SK-N-SH (cell line): ENCODE results near the gene ENO1. TPM values are rescaled to one million over a fixed set of nuclear protein-coding genes. Genes with fewer than 3 reads are reported as not detected.
A peak's percentile ranks its signal among the peaks of the same experiment; 100 is the strongest.

Source experiments
- CTCF ChIA-PET: fragments of 300-600, 350-600 bp; formaldehyde crosslinking; extraction: SDS; loops from one replicate; lab custom pipeline; 2021; lab: Yijun Ruan, JAX
- POLR2A ChIA-PET: fragments of 350-600 bp; sonication (Branson Sonifier 250); formaldehyde crosslinking; extraction: SDS; loops from one replicate; lab custom pipeline; 2020; ENCODE audit warnings: antibody characterized with exemption, inconsistent platforms; lab: Yijun Ruan, JAX
- DNase-seq: peaks from one replicate; pipeline ENCODE4 v3.0.0; 2012
- H2AFZ ChIP-seq: fragments of 200-600 bp; sonication (generic); 2 replicates; pipeline ENCODE4 v1.8.1; 2016; ENCODE audit warnings: antibody characterized with exemption, mild to moderate bottlenecking, low read depth
- H3F3A ChIP-seq: fragments of 200-600 bp; sonication (generic); replicated peaks from 2 replicates; pipeline ENCODE3; 2016; ENCODE audit warnings: antibody characterized with exemption, mild to moderate bottlenecking; ENCODE audit not compliant: insufficient read depth
- H3K27ac ChIP-seq, 2 experiments: fragments of 200-500 bp in 1 of 2; fragments of 200-600 bp in 1 of 2; sonication (Bioruptor generic) in 1 of 2; sonication (generic), shearing (Covaris generic) in 1 of 2; 2 replicates each; pipeline versions ENCODE4 v1.5.1 to v1.6.1; 2014 to 2016; ENCODE audit warnings: low read depth in 2 of 2, inconsistent platforms in 1 of 2, low read length in 1 of 2, mild to moderate bottlenecking in 1 of 2, mixed read lengths in 1 of 2
- H3K27me3 ChIP-seq: fragments of 200-600 bp; sonication (generic), shearing (Covaris generic); 2 replicates; pipeline ENCODE4 v1.6.1; 2016; ENCODE audit warnings: mixed run types; ENCODE audit not compliant: insufficient read depth
- H3K36me3 ChIP-seq, 2 experiments: fragments of 200-500 bp in 1 of 2; fragments of 200-600 bp in 1 of 2; sonication (Bioruptor generic) in 1 of 2; sonication (generic) in 1 of 2; replicated peaks in 1 of 2; 2 replicates each; pipeline versions ENCODE3 to v1.5.1; 2014 to 2016; ENCODE audit warnings: low read length in 1 of 2, mild to moderate bottlenecking in 1 of 2; ENCODE audit not compliant: insufficient read depth in 2 of 2, control insufficient read depth in 1 of 2
- H3K4me1 ChIP-seq, 2 experiments: fragments of 200-500 bp in 1 of 2; fragments of 200-600 bp in 1 of 2; sonication (Bioruptor generic) in 1 of 2; sonication (generic), shearing (Covaris generic) in 1 of 2; 2 replicates each; pipeline versions ENCODE4 v1.5.1 to v1.6.1; 2014 to 2016; ENCODE audit warnings: low read depth in 1 of 2, low read length in 1 of 2, mixed run types in 1 of 2; ENCODE audit not compliant: insufficient read depth in 2 of 2, control insufficient read depth in 1 of 2
- H3K4me2 ChIP-seq: fragments of 200-600 bp; sonication (generic), shearing (Covaris generic); 2 replicates; pipeline ENCODE4 v1.6.1; 2017; ENCODE audit warnings: mixed run types
- H3K4me3 ChIP-seq, 2 experiments: fragments of 200-500 bp in 1 of 2; fragments of 200-600 bp in 1 of 2; sonication (Bioruptor generic) in 1 of 2; sonication (generic), shearing (Covaris generic) in 1 of 2; 2 replicates each; pipeline versions ENCODE4 v1.5.1 to v1.8.1; 2014 to 2016; ENCODE audit warnings: low read depth in 2 of 2, inconsistent platforms in 1 of 2, low read length in 1 of 2, mild to moderate bottlenecking in 1 of 2, mixed read lengths in 1 of 2, moderate library complexity in 1 of 2
- H3K79me2 ChIP-seq: fragments of 200-600 bp; sonication (generic); 2 replicates; pipeline ENCODE4 v1.8.1; 2017; ENCODE audit warnings: mild to moderate bottlenecking; ENCODE audit not compliant: insufficient read depth
- H3K9ac ChIP-seq: fragments of 200-600 bp; sonication (generic); 2 replicates; pipeline ENCODE4 v1.6.1; 2017; ENCODE audit warnings: mixed run types
- H3K9me2 ChIP-seq: fragments of 200-600 bp; sonication (generic); 2 replicates; pipeline ENCODE4 v1.6.1; 2017; ENCODE audit warnings: mixed run types
- H3K9me3 ChIP-seq: fragments of 200-600 bp; sonication (generic); 2 replicates; pipeline ENCODE4 v1.6.1; 2017; ENCODE audit warnings: mixed run types, mild to moderate bottlenecking, moderate library complexity
- H4K20me1 ChIP-seq: fragments of 200-600 bp; sonication (generic); 2 replicates; pipeline ENCODE4 v1.6.1; 2017; ENCODE audit warnings: mild to moderate bottlenecking, mixed run types; ENCODE audit not compliant: insufficient read depth
- CHD2 ChIP-seq: fragments of 150-350 bp; IDR thresholded peaks from 2 replicates; pipeline ENCODE4 v1.6.1; 2018; ENCODE audit warnings: low read length; ENCODE audit not compliant: partially characterized antibody
- ELF1 ChIP-seq: IDR thresholded peaks from 2 replicates; pipeline ENCODE4 v1.4.0; 2012
- EP300 ChIP-seq, 2 experiments: IDR thresholded peaks; 2 replicates each; pipeline versions ENCODE4 v1.4.0 to v1.6.1; 2012; ENCODE audit warnings: borderline replicate concordance in 1 of 2, low read depth in 1 of 2, low read length in 1 of 2
- EZH2phosphoT487 ChIP-seq: fragments of 200-600 bp; sonication (generic); IDR thresholded peaks from 2 replicates; pipeline ENCODE4 v1.6.1; 2017; ENCODE audit warnings: low read depth, mixed run types, mild to moderate bottlenecking, antibody characterized with exemption, moderate library complexity, borderline replicate concordance
- FOSL2 ChIP-seq: IDR thresholded peaks from 2 replicates; pipeline ENCODE4 v1.4.0; 2012; ENCODE audit warnings: low read depth, mild to moderate bottlenecking, moderate library complexity, borderline replicate concordance
- FOXJ3 ChIP-seq: sonication (generic); formaldehyde crosslinking; IDR thresholded peaks from 2 replicates; pipeline ENCODE4 v1.5.1; 2020; ENCODE audit warnings: mild to moderate bottlenecking, missing genetic modification reagents
- GABPA ChIP-seq: IDR thresholded peaks from 2 replicates; pipeline ENCODE4 v1.4.0; 2012; ENCODE audit warnings: low read depth, mild to moderate bottlenecking
- GATA2 ChIP-seq: sonication (generic); formaldehyde crosslinking; IDR thresholded peaks from 2 replicates; pipeline ENCODE4 v1.5.0; 2020; ENCODE audit warnings: mild to moderate bottlenecking, missing genetic modification reagents
- JUND ChIP-seq: IDR thresholded peaks from 2 replicates; pipeline ENCODE4 v1.4.0; 2012
- MAX ChIP-seq: IDR thresholded peaks from 2 replicates; pipeline ENCODE4 v1.4.0; 2012; ENCODE audit warnings: low read depth
- MEF2A ChIP-seq: IDR thresholded peaks from 2 replicates; pipeline ENCODE4 v1.4.0; 2012; ENCODE audit warnings: low read depth, borderline replicate concordance
- NFIC ChIP-seq: IDR thresholded peaks from 2 replicates; pipeline ENCODE4 v1.4.0; 2012; ENCODE audit warnings: borderline replicate concordance
- NRF1 ChIP-seq: IDR thresholded peaks from 2 replicates; pipeline ENCODE4 v1.6.1; 2012; ENCODE audit warnings: low read depth, mild to moderate bottlenecking, low read length
- PBX3 ChIP-seq: IDR thresholded peaks from 2 replicates; pipeline ENCODE4; 2012
- POLR2AphosphoS5 ChIP-seq: IDR thresholded peaks from 2 replicates; pipeline ENCODE4 v1.6.1; 2012; ENCODE audit warnings: low read depth, low read length
- RAD21 ChIP-seq: IDR thresholded peaks from 2 replicates; pipeline ENCODE4 v1.6.1; 2012; ENCODE audit warnings: mild to moderate bottlenecking, low read length
- RCOR1 ChIP-seq: fragments of 150-350 bp; IDR thresholded peaks from 2 replicates; pipeline ENCODE4 v1.6.1; 2017; ENCODE audit warnings: antibody characterized with exemption, low read length
- RXRA ChIP-seq: IDR thresholded peaks from 2 replicates; pipeline ENCODE4 v1.4.0; 2012; ENCODE audit warnings: low read depth, mild to moderate bottlenecking, borderline replicate concordance
- SIN3A ChIP-seq: IDR thresholded peaks from 2 replicates; pipeline ENCODE4 v1.6.1; 2012; ENCODE audit warnings: low read depth, mild to moderate bottlenecking, low read length, moderate library complexity, borderline replicate concordance
- TAF1 ChIP-seq: IDR thresholded peaks from 2 replicates; pipeline ENCODE4 v1.6.1; 2012; ENCODE audit warnings: low read depth, mild to moderate bottlenecking, low read length, moderate library complexity, borderline replicate concordance
- YY1 ChIP-seq: IDR thresholded peaks from 2 replicates; pipeline ENCODE4 v1.4.0; 2012; ENCODE audit warnings: low read depth, mild to moderate bottlenecking
- WGBS: methylation state at CpG from one replicate; pipeline ENCODE4 v1.1.6; 2017; ENCODE audit warnings: low lambda C conversion rate; 5-methylcytosine and 5-hydroxymethylcytosine counted together
- polyA plus RNA-seq, 3 experiments: library from polyadenylated mRNA; depleted of rRNA; stranded (reverse); fragments of >200 nt; gene quantifications; 2 replicates each; pipeline ENCODE4 v1.2.3, GENCODE V29; 2012
- TF ChIP-seq, protein P1 (sequence below): IDR thresholded peaks from 2 replicates; pipeline ENCODE4 v1.4.0; 2012; ENCODE audit warnings: low read depth, borderline replicate concordance

The ENO1 gene
- polyA plus RNA-seq, 1 of the 3 experiments (the other 2 are of a cell fraction) = 1,599 TPM

DNA sequence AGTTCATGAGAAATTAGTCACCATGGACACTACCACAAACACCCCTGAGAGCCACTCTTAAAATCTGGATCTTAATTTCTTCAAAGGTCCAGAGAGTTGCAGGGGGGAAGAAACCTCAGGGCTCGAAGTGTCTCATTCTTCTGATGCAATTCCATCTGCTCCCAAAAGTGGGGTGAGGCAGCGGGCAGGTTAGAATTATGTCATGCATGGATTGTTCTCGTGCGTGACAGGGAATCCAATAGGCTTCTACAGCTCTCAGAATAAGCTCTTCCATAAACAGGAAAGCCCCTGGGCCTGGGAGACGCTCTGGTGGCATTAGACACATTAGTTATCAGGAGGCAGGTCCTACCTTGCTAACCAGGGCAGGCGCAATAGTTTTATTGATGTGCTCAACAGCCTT, 8.4 kb downstream of the ENO1 start:
- Histone ChIP-seq H3K79me2 (peaks cover 89% of the 10 kb centered on the region), H3K9ac (no peak overlapping the region; the same call in 1 of the 2 replicates), H3K4me1 (peaks cover 26 to 49% of the 10 kb centered on the region in 2 experiments), H2AFZ (no peak overlapping the region), H3K4me2 (no peak overlapping the region), H3K27ac (peak overlapping the region in 1 of 2 experiments; percentile 50; a peak in 2 of 4 replicates), H3F3A (peaks cover 87% of the 10 kb centered on the region), H3K4me3 (no peak overlapping the region), H3K27me3 (no peaks in the 10 kb centered on the region), H3K36me3 (peaks cover 81 to 91% of the 10 kb centered on the region in 2 experiments), H4K20me1 (peaks cover 93% of the 10 kb centered on the region), H3K9me2 (no peaks in the 10 kb centered on the region), H3K9me3 (no peaks in the 10 kb centered on the region)
- 73% methylated on average over 5 of the region's 6 CpGs for WGBS
- no peak for DNase-seq
- ChIA-PET CTCF (interaction anchor here (1.3 to 1.8 kb wide), 2 partner anchors 21 to 47 kb away, joined by 3 to 6 read pairs; no protein-coding TSS in a partner anchor), POLR2A (interaction anchor here (1.7 kb wide), 1 partner anchor 10 kb away, joined by 5 read pairs; no protein-coding TSS in a partner anchor)
- TF ChIP-seq MEF2A (no peak), GABPA (no peak), EZH2phosphoT487 (no peak), JUND (no peak), FOXJ3 (CRISPR knock-in tag) (no peak), RAD21 (no peak)

GRCh38 chr1:8867878-8868567, 10.5 kb downstream of the ENO1 start:
- Histone ChIP-seq H3K9ac (no peak overlapping the region), H3K79me2 (peaks cover 77% of the 10 kb centered on the region), H3K27ac (peak overlapping the region in 1 of 2 experiments; percentile 50; a peak in 2 of 4 replicates), H4K20me1 (peaks cover 96% of the 10 kb centered on the region), H3K27me3 (no peaks in the 10 kb centered on the region), H3K9me3 (no peaks in the 10 kb centered on the region), H3K4me3 (no peak overlapping the region), H3K4me2 (no peak overlapping the region)
- DNase-seq = no peak
- CTCF ChIA-PET = interaction anchor here (2.5 kb wide), 1 partner anchor 119 kb away, joined by 7 read pairs; no protein-coding TSS in a partner anchor
- TF ChIP-seq GATA2 (no peak), PBX3 (no peak), POLR2AphosphoS5 (no peak; the same call in 1 of the 2 replicates), FOSL2 (no peak), CHD2 (no peak), EZH2phosphoT487 (no peak), RCOR1 (no peak), ELF1 (no peak), FOXJ3 (CRISPR knock-in tag) (no peak), NFIC (no peak), NRF1 (no peak), TAF1 (no peak), JUND (no peak), YY1 (no peak), SIN3A (no peak; the same call in 1 of the 2 replicates), MAX (no peak), EP300 (IDR thresholded peaks at IDR 0.05; ENCODE audit: borderline replicate concordance in 1 of 2, low read depth in 1 of 2, low read length in 1 of 2) (no peak), RAD21 (no peak), RXRA (no peak)
- TF ChIP-seq, protein P1, sequence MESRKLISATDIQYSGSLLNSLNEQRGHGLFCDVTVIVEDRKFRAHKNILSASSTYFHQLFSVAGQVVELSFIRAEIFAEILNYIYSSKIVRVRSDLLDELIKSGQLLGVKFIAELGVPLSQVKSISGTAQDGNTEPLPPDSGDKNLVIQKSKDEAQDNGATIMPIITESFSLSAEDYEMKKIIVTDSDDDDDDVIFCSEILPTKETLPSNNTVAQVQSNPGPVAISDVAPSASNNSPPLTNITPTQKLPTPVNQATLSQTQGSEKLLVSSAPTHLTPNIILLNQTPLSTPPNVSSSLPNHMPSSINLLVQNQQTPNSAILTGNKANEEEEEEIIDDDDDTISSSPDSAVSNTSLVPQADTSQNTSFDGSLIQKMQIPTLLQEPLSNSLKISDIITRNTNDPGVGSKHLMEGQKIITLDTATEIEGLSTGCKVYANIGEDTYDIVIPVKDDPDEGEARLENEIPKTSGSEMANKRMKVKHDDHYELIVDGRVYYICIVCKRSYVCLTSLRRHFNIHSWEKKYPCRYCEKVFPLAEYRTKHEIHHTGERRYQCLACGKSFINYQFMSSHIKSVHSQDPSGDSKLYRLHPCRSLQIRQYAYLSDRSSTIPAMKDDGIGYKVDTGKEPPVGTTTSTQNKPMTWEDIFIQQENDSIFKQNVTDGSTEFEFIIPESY = no peak
- TF ChIP-seq, all 33 proteins: peak for 0
- peaks cover 89% of the 10 kb centered on the region for H3F3A ChIP-seq
- POLR2A ChIA-PET = interaction anchor here (3.0 kb wide), 1 partner anchor 10 kb away, joined by 18 read pairs; the partner anchor contains the start of gene ENO1
- H3K4me1 ChIP-seq = peaks cover 8 to 33% of the 10 kb centered on the region in 2 experiments
- H3K9me2 ChIP-seq = no peaks in the 10 kb centered on the region
- H2AFZ ChIP-seq = no peak overlapping the region
- WGBS = 88% methylated on average over 5 of the region's 5 CpGs
- H3K36me3 ChIP-seq = peaks cover 83 to 86% of the 10 kb centered on the region in 2 experiments
